NB4 (cell line): ENCODE measurements around the gene ATP13A1.

ENCODE experiments used
- DNase-seq: peaks from one replicate; pipeline ENCODE4 v3.0.0; 2010; ENCODE audit warnings: low read depth
- H3K4me3 ChIP-seq: one replicate; pipeline ENCODE4 v1.5.1; 2011; ENCODE audit warnings: mild to moderate bottlenecking, low read depth, low read length, moderate library complexity
- CTCF ChIP-seq: IDR thresholded peaks from one replicate; pipeline ENCODE4 v1.5.1; 2012; ENCODE audit warnings: low read depth, low read length
- MAX ChIP-seq: IDR thresholded peaks from 2 replicates; pipeline ENCODE4 v1.6.1; 2011; ENCODE audit warnings: low read depth, low read length
- MYC ChIP-seq: IDR thresholded peaks from 2 replicates; pipeline ENCODE4 v1.6.1; 2011; ENCODE audit warnings: low read depth, low read length
- POLR2A ChIP-seq: IDR thresholded peaks from 2 replicates; pipeline ENCODE4 v1.6.1; 2011; ENCODE audit warnings: mild to moderate bottlenecking; ENCODE audit not compliant: insufficient read length; ENCODE audit errors: extremely low read depth

The ATP13A1 gene

GRCh38 chr19:19655051-19655594 is 8.4 kb downstream of the ATP13A1 start:
- TF ChIP-seq CTCF: no peak
- no peak for TF ChIP-seq POLR2A
- TF ChIP-seq MAX: no peak
- TF ChIP-seq MYC: no peak
- no peak for DNase-seq
- H3K4me3 ChIP-seq: no peak overlapping the region

GRCh38 chr19:19654441-19654840 is 9.0 kb downstream of the ATP13A1 start:
- TF ChIP-seq MAX: no peak
- no peak for TF ChIP-seq CTCF
- TF ChIP-seq POLR2A: no peak
- no peak for TF ChIP-seq MYC
- no peak overlapping the region for H3K4me3 ChIP-seq
- no peak for DNase-seq

- H3K4me3 ChIP-seq: no peak overlapping the region
- TF ChIP-seq MYC (no peak), MAX (no peak), POLR2A (no peak), CTCF (no peak)
- DNase-seq: no peak
Observed at GRCh38 chr19:19653597-19654147, 9.8 kb downstream of the ATP13A1 start.

GRCh38 chr19:19652482-19653295 is 10.8 kb downstream of the ATP13A1 start:
- no peak overlapping the region for H3K4me3 ChIP-seq
- no peak for DNase-seq
- no peak for TF ChIP-seq POLR2A
- no peak for TF ChIP-seq MAX
- no peak for TF ChIP-seq CTCF
- TF ChIP-seq MYC: no peak

GRCh38 chr19:19651076-19651475 is 12.4 kb downstream of the ATP13A1 start:
- TF ChIP-seq CTCF (no peak), MAX (no peak), MYC (no peak), POLR2A (no peak)
- no peak overlapping the region for H3K4me3 ChIP-seq
- no peak for DNase-seq
